AG09309 (cell line): Measurements from ENCODE around the gene NRTN.

Experiments
- DNase-seq: peaks from one replicate; pipeline ENCODE4 v3.0.0-alpha.2; 2010; ENCODE audit warnings: low read depth
- H3K4me3 ChIP-seq: 2 replicates; pipeline ENCODE4 v1.5.1; 2011; ENCODE audit warnings: mild to moderate bottlenecking, low read depth, low read length, moderate library complexity; ENCODE audit not compliant: control insufficient read depth
- TF ChIP-seq, protein P1 (sequence below): IDR thresholded peaks from 2 replicates; pipeline ENCODE4 v1.5.1; 2011; ENCODE audit warnings: mild to moderate bottlenecking, low read depth, low read length, inconsistent platforms; ENCODE audit not compliant: insufficient read depth, control insufficient read depth; ENCODE audit errors: missing control alignments

The NRTN gene

DNA sequence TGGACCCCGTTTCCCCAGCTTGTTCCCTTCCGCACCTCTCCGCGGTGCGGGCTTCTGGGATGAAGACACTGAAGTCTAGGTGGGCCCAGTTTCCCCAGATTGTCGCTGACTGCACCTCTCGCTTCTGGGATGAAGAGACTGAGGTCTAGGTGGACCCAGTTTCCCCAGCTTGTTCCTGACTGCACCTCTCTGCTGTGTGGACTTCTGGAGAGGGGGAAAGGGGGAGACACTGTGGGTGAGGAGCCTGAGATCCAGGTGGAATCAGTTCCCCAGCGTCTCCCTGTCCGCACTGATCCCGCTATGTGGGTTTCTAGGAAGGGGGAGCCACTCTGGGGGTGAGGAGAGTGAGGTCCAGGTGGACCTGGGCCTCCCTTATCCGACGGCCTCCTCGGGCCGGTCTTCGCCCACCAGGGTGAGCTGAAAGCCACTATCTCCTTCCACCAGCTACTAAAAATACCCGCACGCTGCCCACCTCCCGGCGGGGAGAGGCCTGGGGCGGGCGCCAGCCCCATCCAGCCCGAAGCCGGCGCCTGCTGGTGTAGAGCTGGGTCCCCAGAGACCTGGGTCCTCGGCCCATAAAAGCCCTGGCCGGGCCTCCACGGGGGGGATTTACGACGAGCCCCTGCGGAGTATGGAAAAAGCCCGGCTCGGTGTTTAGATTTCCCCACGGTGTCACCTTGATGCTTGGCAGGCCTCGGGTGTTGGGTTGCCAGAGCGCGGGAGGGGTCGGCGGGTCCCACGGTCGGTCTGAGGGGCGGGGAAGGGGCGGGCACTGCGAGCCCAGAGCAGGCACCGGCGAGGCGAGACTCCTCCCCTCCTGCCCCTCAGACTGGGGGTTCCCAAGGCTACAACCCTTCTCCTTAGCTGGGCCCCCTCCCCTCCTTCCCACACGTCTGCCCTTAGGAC is 24.0 kb downstream of the NRTN start:
- DNase-seq = no peak
- H3K4me3 ChIP-seq = peak overlapping the region; percentile 49
- TF ChIP-seq, protein P1, sequence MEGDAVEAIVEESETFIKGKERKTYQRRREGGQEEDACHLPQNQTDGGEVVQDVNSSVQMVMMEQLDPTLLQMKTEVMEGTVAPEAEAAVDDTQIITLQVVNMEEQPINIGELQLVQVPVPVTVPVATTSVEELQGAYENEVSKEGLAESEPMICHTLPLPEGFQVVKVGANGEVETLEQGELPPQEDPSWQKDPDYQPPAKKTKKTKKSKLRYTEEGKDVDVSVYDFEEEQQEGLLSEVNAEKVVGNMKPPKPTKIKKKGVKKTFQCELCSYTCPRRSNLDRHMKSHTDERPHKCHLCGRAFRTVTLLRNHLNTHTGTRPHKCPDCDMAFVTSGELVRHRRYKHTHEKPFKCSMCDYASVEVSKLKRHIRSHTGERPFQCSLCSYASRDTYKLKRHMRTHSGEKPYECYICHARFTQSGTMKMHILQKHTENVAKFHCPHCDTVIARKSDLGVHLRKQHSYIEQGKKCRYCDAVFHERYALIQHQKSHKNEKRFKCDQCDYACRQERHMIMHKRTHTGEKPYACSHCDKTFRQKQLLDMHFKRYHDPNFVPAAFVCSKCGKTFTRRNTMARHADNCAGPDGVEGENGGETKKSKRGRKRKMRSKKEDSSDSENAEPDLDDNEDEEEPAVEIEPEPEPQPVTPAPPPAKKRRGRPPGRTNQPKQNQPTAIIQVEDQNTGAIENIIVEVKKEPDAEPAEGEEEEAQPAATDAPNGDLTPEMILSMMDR = no peak

DNA sequence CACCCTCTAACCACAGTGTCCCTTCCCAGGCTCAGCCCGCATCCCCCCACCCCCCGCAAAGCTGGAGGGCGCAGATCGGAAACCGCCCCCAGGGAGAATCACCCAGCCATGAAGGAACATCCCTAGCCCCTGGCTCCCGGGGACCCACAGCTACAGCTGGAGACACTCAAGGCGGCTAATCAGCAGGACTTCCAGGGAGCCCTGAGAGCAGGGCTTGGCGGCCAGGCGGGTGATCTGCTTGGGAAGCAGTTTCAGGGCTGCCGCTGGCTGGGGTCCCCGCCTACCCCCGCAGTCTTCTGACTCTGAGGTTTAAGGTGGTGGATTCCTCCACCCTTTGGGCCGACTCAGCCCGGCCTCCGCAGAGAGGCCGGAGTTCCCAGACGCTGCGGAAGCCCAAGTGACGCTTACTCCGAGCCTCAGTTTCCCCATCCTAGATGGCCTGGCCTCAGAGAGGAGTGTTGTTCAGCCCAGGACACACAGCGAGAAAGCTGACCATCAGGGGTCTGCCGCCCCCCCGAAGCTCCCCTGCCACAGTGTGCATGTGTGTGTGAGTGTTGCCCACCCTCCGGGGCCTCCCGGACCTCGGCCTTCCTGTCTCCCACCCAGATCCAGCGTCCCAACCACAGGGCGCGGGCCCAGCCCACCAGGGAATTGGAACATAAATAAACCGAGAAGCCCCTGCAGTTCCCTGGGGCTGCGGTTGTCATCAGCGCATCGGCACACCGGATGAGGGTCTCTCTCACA is 24.9 kb downstream of the NRTN start:
- no peak overlapping the region; the same call in 1 of the 2 replicates for H3K4me3 ChIP-seq

DNA sequence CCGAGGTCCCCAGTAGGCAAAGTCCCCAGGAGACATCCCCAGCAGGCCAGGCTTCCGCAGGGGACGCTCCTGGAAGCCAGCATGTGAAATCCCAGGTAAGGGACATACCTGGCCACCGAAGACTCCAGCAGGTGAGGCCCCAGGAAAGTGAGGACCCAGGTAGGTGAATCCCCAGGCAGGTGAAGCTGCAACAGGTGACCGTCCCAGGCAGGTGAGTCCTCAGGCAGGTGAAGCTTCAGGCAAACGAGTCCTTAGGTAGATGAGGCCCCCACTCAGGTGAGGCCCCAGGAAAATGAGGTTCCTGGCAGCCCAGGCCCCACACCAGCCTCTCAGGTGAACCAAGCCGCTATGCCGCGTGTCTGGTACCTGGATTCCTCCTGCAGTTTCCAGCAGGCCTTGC is 26.3 kb downstream of the NRTN start:
- TF ChIP-seq, protein P1 = no peak
- no peak overlapping the region for H3K4me3 ChIP-seq
- DNase-seq = no peak

More for the DNA sequence above, 24.9 kb downstream of the NRTN start:
- TF ChIP-seq, protein P1 = no peak
- no peak for DNase-seq

DNA sequence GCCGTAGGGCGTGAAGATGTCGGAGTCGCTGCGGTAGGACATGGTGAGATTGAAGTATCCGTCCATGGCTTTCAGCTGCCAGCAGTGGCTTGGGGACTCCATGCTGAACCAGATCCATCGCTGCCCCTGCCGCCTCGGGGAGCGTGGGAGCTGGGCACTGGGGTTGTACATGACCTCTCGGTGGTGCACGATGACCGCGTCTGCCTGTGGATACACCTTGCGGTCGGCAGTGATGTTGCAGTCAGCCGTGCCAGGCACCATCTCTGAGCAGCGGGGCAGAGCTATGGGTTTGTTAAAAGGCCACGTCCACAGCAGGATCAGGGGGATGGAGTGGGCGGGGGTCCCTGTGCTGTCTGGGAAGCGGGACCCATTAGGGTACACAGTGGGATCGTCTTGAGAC is 27.2 kb downstream of the NRTN start:
- no peak for DNase-seq
- H3K4me3 ChIP-seq = no peak overlapping the region
- TF ChIP-seq, protein P1 = no peak

DNA sequence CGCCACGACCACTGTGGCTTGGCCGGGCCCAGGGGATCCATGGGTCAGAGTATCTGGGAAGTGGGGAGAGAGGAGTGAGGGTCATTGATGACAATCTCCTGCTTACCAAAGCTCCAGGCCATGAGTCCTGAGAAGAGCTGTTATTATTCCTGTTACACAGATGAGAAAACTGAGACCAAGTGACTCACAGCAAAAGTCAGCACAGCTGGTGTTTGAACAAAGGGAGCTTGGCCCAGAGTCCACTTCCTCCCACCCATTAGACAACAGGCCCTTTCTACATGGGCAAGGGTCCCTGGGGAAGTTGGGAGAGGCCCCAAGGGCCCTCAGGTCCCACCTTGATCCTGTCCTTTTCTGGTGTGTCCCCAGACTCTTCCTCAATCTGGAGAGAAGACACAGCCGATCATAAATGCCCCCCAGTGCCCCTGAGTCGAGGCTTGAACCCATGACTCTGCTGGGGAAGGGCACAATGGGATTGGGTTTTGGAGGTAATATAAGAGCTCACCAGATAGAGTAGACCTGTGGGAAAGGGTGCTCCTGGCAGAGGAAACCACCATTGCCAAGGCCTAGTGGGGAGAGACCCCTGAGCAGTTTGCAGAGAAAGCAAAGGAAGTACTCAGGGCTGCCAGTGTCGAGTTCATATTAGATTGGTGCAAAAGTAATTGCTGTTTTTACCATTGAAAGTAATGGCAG is 27.8 kb downstream of the NRTN start:
- no peak overlapping the region for H3K4me3 ChIP-seq
- TF ChIP-seq, protein P1 = no peak
- no peak for DNase-seq

DNA sequence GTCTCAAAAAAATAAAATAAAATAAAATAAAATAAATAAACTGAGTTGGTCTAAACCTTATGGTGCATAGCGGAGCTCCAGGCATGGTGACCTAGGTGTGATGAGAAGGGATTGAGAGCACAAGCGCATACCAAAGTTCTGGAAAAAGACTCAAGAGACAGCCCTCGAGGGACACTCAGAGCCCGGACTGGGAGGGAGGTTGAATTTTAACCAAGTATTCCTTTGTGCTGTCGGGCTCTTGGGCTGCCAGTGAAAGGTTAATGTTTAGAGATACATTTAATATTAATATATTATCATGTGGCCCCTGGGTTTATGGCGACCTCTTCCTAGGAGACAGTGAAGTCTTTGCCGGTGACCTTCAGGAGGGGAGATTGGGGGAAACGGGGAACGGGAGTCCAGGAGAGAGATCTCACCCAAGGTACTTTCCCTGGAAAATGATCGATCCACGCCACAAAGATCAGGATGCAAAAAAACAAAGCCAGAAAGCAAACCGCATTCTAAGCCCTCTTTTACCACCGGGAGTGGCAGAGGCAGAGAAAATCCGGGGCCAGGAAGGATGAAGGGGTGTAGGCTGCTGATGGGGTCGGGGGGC is 33.0 kb downstream of the NRTN start:
- DNase-seq = no peak
- TF ChIP-seq, protein P1 = no peak
- no peak overlapping the region for H3K4me3 ChIP-seq
